ENCODE results near the gene MARS1. TPM values are rescaled to one million over a fixed set of nuclear protein-coding genes. Genes with fewer than 3 reads are reported as not detected.

The MARS1 gene
- total RNA-seq, 1 donor from 2014 or later, result 290 TPM

- TF ChIP-seq, protein P1, sequence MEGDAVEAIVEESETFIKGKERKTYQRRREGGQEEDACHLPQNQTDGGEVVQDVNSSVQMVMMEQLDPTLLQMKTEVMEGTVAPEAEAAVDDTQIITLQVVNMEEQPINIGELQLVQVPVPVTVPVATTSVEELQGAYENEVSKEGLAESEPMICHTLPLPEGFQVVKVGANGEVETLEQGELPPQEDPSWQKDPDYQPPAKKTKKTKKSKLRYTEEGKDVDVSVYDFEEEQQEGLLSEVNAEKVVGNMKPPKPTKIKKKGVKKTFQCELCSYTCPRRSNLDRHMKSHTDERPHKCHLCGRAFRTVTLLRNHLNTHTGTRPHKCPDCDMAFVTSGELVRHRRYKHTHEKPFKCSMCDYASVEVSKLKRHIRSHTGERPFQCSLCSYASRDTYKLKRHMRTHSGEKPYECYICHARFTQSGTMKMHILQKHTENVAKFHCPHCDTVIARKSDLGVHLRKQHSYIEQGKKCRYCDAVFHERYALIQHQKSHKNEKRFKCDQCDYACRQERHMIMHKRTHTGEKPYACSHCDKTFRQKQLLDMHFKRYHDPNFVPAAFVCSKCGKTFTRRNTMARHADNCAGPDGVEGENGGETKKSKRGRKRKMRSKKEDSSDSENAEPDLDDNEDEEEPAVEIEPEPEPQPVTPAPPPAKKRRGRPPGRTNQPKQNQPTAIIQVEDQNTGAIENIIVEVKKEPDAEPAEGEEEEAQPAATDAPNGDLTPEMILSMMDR (IDR thresholded peaks at IDR 0.05; ENCODE audit: unreplicated experiment), result no peak
- Mint-ChIP-seq H3K9me3 (ENCODE audit: low read depth) (no peaks in the 10 kb centered on the region), H3K27ac (no peak overlapping the region), H3K4me3 (ENCODE audit: low read depth) (no peak overlapping the region), H3K27me3 (no peaks in the 10 kb centered on the region), H3K4me1 (ENCODE audit: low read depth) (peaks cover 2% of the 10 kb centered on the region), H3K36me3 (ENCODE audit: insufficient read depth) (peaks cover 21% of the 10 kb centered on the region)
- DNase-seq (ENCODE audit: low spot score, unreplicated experiment), result no peak
Observed at GRCh38 chr12:57529831-57530230, 42.0 kb downstream of the MARS1 start.

- no peaks in the 10 kb centered on the region for H3K27me3 Mint-ChIP-seq
- no peaks in the 10 kb centered on the region for H3K4me1 Mint-ChIP-seq (ENCODE audit: low read depth)
- no peak for DNase-seq (ENCODE audit: low spot score, unreplicated experiment)
- H3K36me3 Mint-ChIP-seq (ENCODE audit: insufficient read depth), result peaks cover 25% of the 10 kb centered on the region
- H3K9me3 Mint-ChIP-seq (ENCODE audit: low read depth), result no peaks in the 10 kb centered on the region
- TF ChIP-seq, protein P1 (IDR thresholded peaks at IDR 0.05; ENCODE audit: unreplicated experiment), result no peak
- no peak overlapping the region for H3K4me3 Mint-ChIP-seq (ENCODE audit: low read depth)
- H3K27ac Mint-ChIP-seq, result no peak overlapping the region
Observed at GRCh38 chr12:57530396-57531142, 42.7 kb downstream of the MARS1 start.

- no peak for DNase-seq (ENCODE audit: low spot score, unreplicated experiment)
- Mint-ChIP-seq H3K27ac (no peak overlapping the region), H3K36me3 (ENCODE audit: insufficient read depth) (peaks cover 30% of the 10 kb centered on the region), H3K9me3 (ENCODE audit: low read depth) (no peaks in the 10 kb centered on the region), H3K4me3 (ENCODE audit: low read depth) (no peak overlapping the region), H3K4me1 (ENCODE audit: low read depth) (peaks cover 6% of the 10 kb centered on the region), H3K27me3 (no peaks in the 10 kb centered on the region)
- TF ChIP-seq, protein P1 (IDR thresholded peaks at IDR 0.05; ENCODE audit: unreplicated experiment), result no peak
Observed at GRCh38 chr12:57531836-57532235, 44.0 kb downstream of the MARS1 start.

DNA sequence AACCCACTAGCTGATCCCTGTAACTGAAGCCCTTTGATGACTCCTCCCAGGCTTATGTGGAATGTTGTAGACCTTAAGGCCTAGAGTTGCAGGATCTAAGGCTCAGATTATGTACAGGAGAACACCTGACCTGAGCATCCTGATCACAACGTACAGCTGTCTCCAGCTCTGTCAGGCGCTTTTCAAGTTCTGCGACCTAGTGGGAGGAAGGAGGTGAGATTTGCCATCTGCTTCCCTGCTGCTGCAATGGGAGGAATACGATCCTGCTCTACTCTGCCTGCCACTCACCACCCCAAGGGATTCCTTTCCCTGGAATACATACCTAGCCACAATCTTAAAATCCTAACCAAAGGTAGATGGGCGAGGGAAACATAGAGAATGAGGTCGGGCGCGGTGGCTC lies 45.2 kb downstream of the MARS1 start:
- no peak for DNase-seq (ENCODE audit: low spot score, unreplicated experiment)
- Mint-ChIP-seq H3K27ac (no peak overlapping the region), H3K27me3 (no peaks in the 10 kb centered on the region), H3K36me3 (ENCODE audit: insufficient read depth) (peaks cover 29% of the 10 kb centered on the region), H3K4me3 (ENCODE audit: low read depth) (no peak overlapping the region), H3K9me3 (ENCODE audit: low read depth) (no peaks in the 10 kb centered on the region), H3K4me1 (ENCODE audit: low read depth) (peaks cover 6% of the 10 kb centered on the region)
- TF ChIP-seq, protein P1 (IDR thresholded peaks at IDR 0.05; ENCODE audit: unreplicated experiment), result no peak

- Mint-ChIP-seq H3K4me1 (ENCODE audit: low read depth) (peaks cover 6% of the 10 kb centered on the region), H3K36me3 (ENCODE audit: insufficient read depth) (peaks cover 31% of the 10 kb centered on the region), H3K4me3 (ENCODE audit: low read depth) (no peak overlapping the region), H3K9me3 (ENCODE audit: low read depth) (no peaks in the 10 kb centered on the region), H3K27ac (no peak overlapping the region), H3K27me3 (no peaks in the 10 kb centered on the region)
- TF ChIP-seq, protein P1 (IDR thresholded peaks at IDR 0.05; ENCODE audit: unreplicated experiment), result no peak
- no peak for DNase-seq (ENCODE audit: low spot score, unreplicated experiment)
Observed at GRCh38 chr12:57534250-57534649, 46.4 kb downstream of the MARS1 start.
